Heart left ventricle (tissue), 13 donors: Measurements from ENCODE around the gene TMEM247.

ENCODE experiments used
- POLR2A ChIP-seq, 2 donors: fragments of 450-650 bp; IDR thresholded peaks; one replicate each; pipeline ENCODE4 v1.6.1; 2017; ENCODE audit warnings: antibody characterized with exemption in 2 of 2, mild to moderate bottlenecking in 2 of 2, moderate library complexity in 2 of 2
- TF ChIP-seq, protein P1 (sequence below), 12 donors: fragments of 200-600 bp; sonication (generic) in 4 of 12; IDR thresholded peaks; one replicate each; pipeline versions ENCODE4 v1.5.0 to v1.8.0; 2018 to 2022; ENCODE audit warnings: antibody characterized with exemption in 12 of 12, mild to moderate bottlenecking in 5 of 12
- donor health status: ischemic (EF 13 %, LVEDD 7.1; RV severe dilation, severe dysfunction).
- donor health status: DM: no; HTN: yes; CAD: no.
- donor health status: DM: no; HTN: no; CAD: no.
- donor health status: ischemic (EF 25% LVEDD 6.9; RV normal size, moderate dysfunction).
- donor health status: ischemic (EF 25% LVEDD 5.7; RV mildly dilated, moderate dysfunction).
- donor health status: ischemic (EF 35%, LVEDD 5.7; RV mildly dilated, moderate dysfunction).
- donor health status: nonischemic (EF 11% LVEDD 7.7; RV severe dilation, severe dysfunction).
- donor health status: DM: yes; HTN: yes; CAD: no.
- donor health status: PGD.
- donor health status: ischemic (EF 29% LVEDD 5.4; RV normal size, mild dysfunction).
- donor health status: nonischemic (EF 23%, LVEDD 6.1; RV moderate dilation, normal function).

DNA sequence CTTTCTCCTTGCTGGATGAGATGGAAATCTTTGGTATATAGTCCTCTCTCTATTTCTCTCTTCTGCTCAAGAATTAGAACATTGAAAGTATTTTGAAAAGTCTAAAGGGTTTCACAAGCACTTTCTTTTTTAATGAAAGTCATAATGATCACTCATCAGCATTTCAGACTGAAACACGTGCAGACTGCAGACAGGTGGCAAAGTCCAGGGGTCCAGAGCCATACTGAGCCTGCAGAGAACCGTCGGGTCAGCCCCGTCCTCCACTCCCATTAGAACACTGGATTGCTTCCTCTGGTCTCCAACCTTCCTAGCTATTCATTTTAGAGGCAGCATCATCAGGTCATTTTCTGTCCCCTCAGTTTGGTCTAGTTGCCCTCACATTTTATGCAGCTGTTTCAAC is 3.1 kb downstream of the TMEM247 start:
- TF ChIP-seq, protein P1, sequence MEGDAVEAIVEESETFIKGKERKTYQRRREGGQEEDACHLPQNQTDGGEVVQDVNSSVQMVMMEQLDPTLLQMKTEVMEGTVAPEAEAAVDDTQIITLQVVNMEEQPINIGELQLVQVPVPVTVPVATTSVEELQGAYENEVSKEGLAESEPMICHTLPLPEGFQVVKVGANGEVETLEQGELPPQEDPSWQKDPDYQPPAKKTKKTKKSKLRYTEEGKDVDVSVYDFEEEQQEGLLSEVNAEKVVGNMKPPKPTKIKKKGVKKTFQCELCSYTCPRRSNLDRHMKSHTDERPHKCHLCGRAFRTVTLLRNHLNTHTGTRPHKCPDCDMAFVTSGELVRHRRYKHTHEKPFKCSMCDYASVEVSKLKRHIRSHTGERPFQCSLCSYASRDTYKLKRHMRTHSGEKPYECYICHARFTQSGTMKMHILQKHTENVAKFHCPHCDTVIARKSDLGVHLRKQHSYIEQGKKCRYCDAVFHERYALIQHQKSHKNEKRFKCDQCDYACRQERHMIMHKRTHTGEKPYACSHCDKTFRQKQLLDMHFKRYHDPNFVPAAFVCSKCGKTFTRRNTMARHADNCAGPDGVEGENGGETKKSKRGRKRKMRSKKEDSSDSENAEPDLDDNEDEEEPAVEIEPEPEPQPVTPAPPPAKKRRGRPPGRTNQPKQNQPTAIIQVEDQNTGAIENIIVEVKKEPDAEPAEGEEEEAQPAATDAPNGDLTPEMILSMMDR (IDR thresholded peaks at IDR 0.05) = no peak
- no peak for TF ChIP-seq POLR2A (IDR thresholded peaks at IDR 0.05)
